Ascending aorta (tissue), 2 donors: ENCODE measurements around the gene PRTG. TPM values are rescaled to one million over a fixed set of nuclear protein-coding genes. Genes with fewer than 3 reads are reported as not detected.
"Not testable (repeated sequence)": the region's sequence is repeated elsewhere in the genome, so short reads cannot be mapped to it uniquely, and the experiment has no call there.

Source experiments
- DNase-seq, 2 donors: peaks; one replicate each; pipeline ENCODE4 v3.0.0-alpha.2; 2019; ENCODE audit warnings: low spot score in 2 of 2
- H3K27ac ChIP-seq, 2 donors: fragments of 200-600 bp; sonication (generic); one replicate each; pipeline ENCODE4 v1.5.1; 2016 to 2017; ENCODE audit warnings: mild to moderate bottlenecking in 1 of 2
- H3K27me3 ChIP-seq: fragments of 200-600 bp; sonication (generic); one replicate; pipeline ENCODE4 v1.5.1; 2017
- H3K36me3 ChIP-seq, 2 donors: fragments of 200-600 bp; sonication (generic); one replicate each; pipeline ENCODE4 v1.5.1; 2016
- H3K4me1 ChIP-seq, 2 donors: fragments of 200-600 bp; sonication (generic); one replicate each; pipeline ENCODE4 v1.5.1; 2016 to 2017; ENCODE audit warnings: mild to moderate bottlenecking in 1 of 2
- H3K4me3 ChIP-seq, 2 donors: fragments of 200-600 bp; sonication (generic); one replicate each; pipeline ENCODE4 v1.5.1; 2016 to 2017; ENCODE audit warnings: mild to moderate bottlenecking in 1 of 2
- H3K9me3 ChIP-seq, 2 donors: fragments of 200-600 bp; sonication (generic); one replicate each; pipeline ENCODE4 v1.5.1; 2016
- CTCF ChIP-seq, 3 experiments: fragments of 200-600 bp in 2 of 3; fragments of 450-650 bp in 1 of 3; sonication (generic) in 2 of 3; IDR thresholded peaks; one replicate each; pipeline ENCODE4 v1.5.1; 2016 to 2019; ENCODE audit warnings: antibody characterized with exemption in 3 of 3, mild to moderate bottlenecking in 1 of 3, moderate library complexity in 1 of 3
- intact Hi-C: fragments of 100-400 bp; cut with DNase I; formaldehyde crosslinking; loops from one replicate; pipeline ENCODE4 v1.15.1; 2023
- total RNA-seq: library from RNA; depleted of rRNA; stranded (reverse); fragments of >200 nt; gene quantifications from one replicate; pipeline ENCODE4 v1.1.0, GENCODE V29; 2016

Gene PRTG
- total RNA-seq: 0.21 TPM

DNA sequence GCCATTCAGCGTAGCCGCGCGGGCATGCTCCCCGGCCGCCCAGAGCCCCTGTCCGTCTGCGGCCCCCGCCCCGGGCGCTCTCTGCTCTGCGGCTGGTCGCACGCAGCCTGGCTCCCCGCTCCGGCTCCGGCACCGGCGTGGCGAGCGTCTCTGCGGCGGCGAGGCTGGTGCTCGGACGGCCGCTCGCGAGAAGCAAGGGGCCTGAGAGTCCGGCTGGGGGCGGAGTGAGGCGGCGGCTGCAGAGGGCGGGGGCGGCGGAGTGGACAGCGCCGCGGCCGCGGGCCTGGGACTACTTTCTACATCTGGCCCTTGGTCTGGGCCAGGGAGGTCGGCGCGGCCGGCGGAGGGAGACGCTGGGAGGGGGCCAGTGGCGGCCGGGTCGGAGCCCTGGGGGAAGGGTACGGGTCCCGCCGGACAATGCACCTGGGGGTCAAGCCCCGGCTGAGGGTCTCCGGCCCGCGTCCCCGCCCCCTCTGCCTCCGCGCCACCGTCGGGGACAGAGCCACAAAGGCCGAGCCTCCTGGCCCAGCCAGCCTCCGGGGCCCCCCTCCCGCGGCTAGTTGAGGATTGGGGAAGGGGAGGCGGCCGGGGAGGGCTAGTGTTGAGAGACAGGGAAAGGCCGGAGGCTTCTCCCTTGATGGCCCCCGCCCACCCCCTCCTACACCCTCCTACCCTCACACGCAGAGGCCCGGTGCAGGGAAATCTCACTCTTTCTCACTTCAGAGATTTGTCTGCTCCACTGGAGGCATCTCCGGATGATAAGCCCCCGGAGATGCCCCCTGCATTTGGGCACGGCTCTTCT lies at the start of gene PRTG:
Gene PRTG, minus strand, starts transcription at position 226 of the 802 bp plus-strand sequence. Its CDS starts 221 bp downstream, at position 5.
- Histone ChIP-seq H3K4me1 (no peaks in the 10 kb centered on the region), H3K4me3 (peak within 1 kb of the TSS; percentile 80 to 100), H3K27me3 (no peaks in the 10 kb centered on the region), H3K9me3 (no peaks in the 10 kb centered on the region), H3K36me3 (no peaks in the 10 kb centered on the region), H3K27ac (peak within 1 kb of the TSS; percentile 49 to 72)
- no peak for TF ChIP-seq CTCF (IDR thresholded peaks at IDR 0.05)
- DNase-seq: peak in 1 of 2 donors; percentile 78
- intact Hi-C loops: no loop called here

DNA sequence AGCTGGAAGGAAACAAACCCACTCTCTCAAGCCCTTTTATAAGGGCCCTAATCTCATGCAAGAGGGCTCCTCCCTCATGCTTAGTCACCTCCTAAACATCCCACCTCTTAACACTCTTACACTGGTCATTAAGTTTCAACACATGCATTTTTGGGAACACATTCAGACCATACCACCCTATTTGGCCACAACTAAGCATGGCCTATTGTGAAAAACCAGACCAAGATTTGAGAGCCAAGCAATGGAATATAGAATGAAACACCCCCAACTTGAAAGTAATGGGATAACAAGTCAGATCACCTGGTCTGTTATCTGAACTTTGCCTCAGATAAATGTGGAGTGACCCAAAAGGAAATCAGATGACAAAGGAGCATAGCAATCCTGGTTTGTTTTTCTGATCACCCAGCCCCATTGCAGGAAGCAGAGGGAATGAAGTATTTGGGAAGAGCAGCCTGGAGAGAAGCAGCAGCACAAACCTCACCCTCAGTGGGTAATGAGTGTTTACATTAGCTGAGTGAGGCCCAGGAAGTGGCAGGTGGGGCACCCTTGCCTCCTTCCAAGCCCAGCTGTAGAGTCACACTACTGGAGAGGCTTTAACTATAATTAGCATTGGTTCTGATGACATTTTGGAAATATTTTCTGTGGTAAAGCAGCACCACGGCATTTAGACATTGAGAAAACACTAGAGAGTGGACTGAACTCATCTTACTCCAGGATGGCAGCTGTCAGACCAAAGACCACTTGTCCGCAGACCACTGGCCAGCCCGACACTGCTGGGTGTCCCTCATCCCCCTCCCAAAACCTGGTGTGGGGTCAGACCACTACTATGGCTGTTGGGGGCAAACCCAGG lies 48.8 kb upstream of the PRTG start:
- H3K4me1 ChIP-seq: no peaks in the 10 kb centered on the region
- TF ChIP-seq CTCF (IDR thresholded peaks at IDR 0.05): no peak
- H3K27ac ChIP-seq: no peak overlapping the region
- no peak overlapping the region for H3K4me3 ChIP-seq
- intact Hi-C loops: no loop called here
- no peaks in the 10 kb centered on the region for H3K36me3 ChIP-seq
- no peak for DNase-seq
- no peaks in the 10 kb centered on the region for H3K27me3 ChIP-seq
- no peaks in the 10 kb centered on the region for H3K9me3 ChIP-seq

DNA sequence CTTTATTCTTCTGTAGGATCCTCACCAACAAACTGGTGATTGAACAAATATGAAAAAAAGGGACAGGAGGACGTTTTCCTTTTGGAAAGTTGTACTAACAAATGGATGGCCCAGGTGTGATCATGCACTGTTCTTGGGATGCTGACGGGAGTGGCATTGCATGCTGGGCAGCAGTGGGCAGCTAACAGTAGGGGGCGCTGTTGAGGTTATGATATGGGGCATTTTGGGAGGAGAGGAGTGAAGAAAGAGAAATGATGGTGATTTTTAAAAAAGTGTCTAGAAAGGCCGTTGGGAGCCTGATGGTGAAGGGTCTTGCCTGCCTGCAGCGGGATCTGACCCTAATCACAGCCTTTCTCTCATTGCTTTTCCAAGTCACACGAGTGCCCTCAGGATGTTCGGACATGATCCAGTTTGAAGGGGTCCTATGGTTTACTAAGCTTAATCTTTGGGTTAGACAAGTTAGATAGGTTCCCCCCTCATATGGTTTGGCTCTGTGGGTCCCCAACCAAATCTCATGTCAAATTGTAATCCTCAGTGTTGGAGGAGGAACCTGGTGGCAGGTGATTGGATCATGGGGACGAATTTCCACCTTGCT lies 46.2 kb upstream of the PRTG start:
- Histone ChIP-seq H3K36me3 (no peaks in the 10 kb centered on the region), H3K4me1 (no peaks in the 10 kb centered on the region), H3K27ac (no peak overlapping the region), H3K4me3 (no peak overlapping the region), H3K9me3 (no peaks in the 10 kb centered on the region), H3K27me3 (no peaks in the 10 kb centered on the region)
- DNase-seq: no peak
- intact Hi-C loops: no loop called here
- peak in 1 of 3 experiments; percentile 47 for TF ChIP-seq CTCF (IDR thresholded peaks at IDR 0.05)

- Histone ChIP-seq H3K4me3 (no peak overlapping the region), H3K9me3 (no peaks in the 10 kb centered on the region), H3K36me3 (no peaks in the 10 kb centered on the region), H3K27ac (no peak overlapping the region), H3K27me3 (no peaks in the 10 kb centered on the region), H3K4me1 (no peaks in the 10 kb centered on the region)
- no peak for TF ChIP-seq CTCF (IDR thresholded peaks at IDR 0.05)
- no peak for DNase-seq
- intact Hi-C loops: no loop called here
Measured at GRCh38 chr15:55786341-55786740, 43.4 kb upstream of the PRTG start.

GRCh38 chr15:55785593-55785992 lies 42.6 kb upstream of the PRTG start:
- H3K36me3 ChIP-seq, intact Hi-C loops, H3K9me3 ChIP-seq, DNase-seq, H3K27me3 ChIP-seq, H3K27ac ChIP-seq, H3K4me3 ChIP-seq, H3K4me1 ChIP-seq: not testable (repeated sequence)

GRCh38 chr15:55784286-55784685 lies 41.3 kb upstream of the PRTG start:
- Histone ChIP-seq H3K4me1 (no peaks in the 10 kb centered on the region), H3K36me3 (no peaks in the 10 kb centered on the region), H3K27ac (no peak overlapping the region), H3K4me3 (no peak overlapping the region), H3K27me3 (no peaks in the 10 kb centered on the region), H3K9me3 (no peaks in the 10 kb centered on the region)
- intact Hi-C loops: no loop called here
- no peak for TF ChIP-seq CTCF (IDR thresholded peaks at IDR 0.05)
- DNase-seq: no peak
